Activated CD4-positive, alpha-beta T cell treated with anti-CD3 and anti-CD28 coated beads for 24 hours (primary cell): ENCODE results near the gene FAM110C.
"Not testable (repeated sequence)": the region's sequence is repeated elsewhere in the genome, so short reads cannot be mapped to it uniquely, and the experiment has no call there.

Experiments
- DNase-seq, 2 donors: peaks; one replicate each; pipeline ENCODE4 v3.0.0-alpha.2; 2020; ENCODE audit warnings: low read depth in 2 of 2

The FAM110C gene

DNA sequence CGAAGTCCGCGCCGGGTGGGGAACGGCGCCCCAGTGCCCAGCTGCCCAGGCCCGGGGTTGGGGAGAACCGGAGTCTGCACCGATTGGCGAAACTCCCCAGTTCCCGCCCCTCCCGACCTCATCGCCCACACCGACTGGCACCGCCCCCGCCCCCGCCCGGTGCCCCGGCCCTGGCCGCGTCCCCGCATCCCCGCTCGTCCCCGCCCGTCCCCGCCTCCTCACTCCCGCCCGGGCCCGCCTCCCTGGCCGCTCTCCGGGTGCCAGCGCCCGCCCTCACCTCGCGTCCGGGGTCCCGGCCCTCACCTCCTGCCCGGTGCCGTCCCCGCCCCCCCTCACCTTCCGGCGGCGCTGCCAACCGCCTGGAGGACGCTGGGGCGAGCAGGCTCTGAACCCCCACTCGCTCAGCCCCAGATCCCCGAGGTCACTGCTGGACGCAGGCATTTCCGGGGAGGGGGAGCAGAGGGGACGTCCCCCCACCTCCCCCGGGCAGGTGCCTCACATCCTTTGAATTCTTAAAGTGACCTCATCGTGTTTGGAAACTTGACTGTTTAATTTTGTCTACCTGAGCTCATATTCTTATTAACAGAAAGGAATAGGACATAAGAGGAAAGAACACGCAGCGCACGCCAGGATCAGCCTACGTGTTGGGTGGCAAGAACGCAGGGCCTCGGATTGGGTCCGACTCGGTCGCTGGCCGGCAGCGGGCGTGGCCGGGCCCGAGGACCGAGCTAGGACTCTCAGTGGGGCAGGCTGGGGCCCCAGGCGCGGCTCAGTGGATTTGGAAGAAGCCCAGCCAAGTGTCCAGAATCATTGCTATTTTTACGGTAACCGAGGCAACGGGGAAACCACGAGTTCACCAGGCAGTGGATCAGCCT is at the start of gene FAM110C:
TSS of gene FAM110C (minus strand) at position 35 of the 875 bp plus-strand sequence. CDS start 120 bp downstream, outside the sequence.
- peak in 1 of 2 donors; percentile 37 for DNase-seq

- DNase-seq, result no peak
Measured at GRCh38 chr2:92326-92725, 46.0 kb upstream of the FAM110C start.

- DNase-seq, result no peak
Measured at GRCh38 chr2:90645-91312, 44.5 kb upstream of the FAM110C start.

DNA sequence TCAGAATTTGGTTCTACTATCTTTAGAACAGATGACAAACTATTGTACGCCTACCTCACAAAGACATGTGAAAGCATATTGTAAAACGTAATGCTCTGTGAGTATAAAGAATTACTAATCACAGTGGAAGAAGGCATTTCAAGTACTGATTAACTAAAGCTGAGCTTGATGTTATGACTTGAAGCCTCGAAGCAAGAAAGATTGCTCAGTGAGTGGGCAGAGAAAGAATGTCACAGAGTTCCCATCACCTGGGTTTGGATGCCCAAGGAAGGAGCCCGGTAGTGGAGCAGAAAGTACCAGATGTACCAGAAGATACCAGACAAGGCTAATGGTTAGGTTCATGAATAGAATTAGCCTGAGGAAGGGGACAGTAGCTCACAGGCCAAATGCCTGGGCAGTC is 39.5 kb upstream of the FAM110C start:
- DNase-seq, result no peak

DNA sequence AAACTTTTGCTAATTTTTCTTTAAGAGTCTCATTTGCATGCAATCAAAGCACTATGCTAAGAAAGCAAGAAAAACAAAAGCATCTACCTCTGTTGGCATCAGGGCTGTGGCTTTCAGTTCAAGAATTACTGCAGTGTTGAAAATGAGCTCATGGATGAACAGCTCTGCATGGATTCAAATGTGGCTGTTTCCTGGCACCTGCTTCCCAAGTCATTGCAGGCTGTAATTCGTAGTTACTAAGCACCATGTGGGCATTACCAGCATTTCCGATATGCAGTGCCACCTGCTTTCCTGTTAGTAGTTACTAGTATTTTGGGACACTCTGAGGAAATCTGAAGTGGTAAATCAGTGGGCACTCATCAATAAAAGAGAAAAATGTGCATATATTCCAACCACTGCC is 37.8 kb upstream of the FAM110C start:
- DNase-seq, result no peak

DNA sequence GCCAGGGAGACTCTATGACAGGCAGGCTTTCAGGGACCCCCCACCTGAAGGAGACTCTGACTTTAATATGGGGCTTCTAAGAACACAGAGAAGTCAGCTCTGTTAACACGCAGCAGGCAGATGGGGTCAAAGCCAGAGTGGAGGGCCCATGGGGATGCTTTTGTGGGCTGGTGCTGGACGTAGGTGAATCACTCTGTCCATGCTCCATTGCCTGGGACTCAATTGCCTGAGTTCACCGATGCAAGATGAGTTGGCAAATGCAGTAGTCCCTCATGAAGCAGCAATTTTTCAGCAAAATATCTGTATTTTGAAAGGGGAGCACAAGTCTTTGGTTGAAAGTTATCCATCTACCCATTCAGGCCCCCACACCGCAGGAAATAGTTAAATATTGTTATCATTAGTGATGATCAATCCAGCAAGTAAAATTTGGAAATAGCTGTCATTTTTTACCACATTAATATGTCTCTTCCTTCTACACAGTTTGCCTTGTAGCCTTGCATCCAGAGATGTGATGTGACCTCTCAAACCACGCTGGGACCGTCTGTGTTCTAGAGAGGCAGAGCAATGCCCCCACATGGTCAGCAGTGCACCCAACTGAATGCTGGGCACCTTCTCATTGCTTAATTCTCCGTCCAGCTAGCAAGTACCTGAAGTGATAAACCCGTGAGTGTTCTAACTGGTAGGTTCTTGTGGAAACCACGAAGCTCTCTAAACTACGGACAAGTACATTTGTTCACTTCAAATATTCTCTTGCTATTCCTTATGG is 34.8 kb upstream of the FAM110C start:
- no peak for DNase-seq

DNA sequence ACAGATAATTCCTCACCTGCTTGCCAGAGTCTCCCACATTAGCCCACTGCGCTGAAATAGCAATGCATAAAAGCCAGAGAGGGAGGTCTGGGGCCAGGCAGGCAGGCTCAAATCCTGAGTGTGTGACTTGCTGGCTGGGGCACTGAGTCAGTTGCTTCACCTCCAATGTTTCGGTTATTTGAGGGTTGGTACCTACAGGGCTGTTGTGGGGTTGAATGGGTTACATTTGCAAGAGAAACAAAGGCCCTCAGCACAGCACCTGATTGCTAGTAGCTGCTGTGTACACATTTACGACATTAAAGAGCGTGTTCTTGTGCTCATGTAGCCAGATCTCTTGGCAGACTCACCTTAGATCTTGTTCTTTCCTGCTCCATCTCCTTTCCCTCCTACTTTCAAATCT is 34.1 kb upstream of the FAM110C start:
- no peak for DNase-seq

GRCh38 chr2:71309-72035 is 25.2 kb upstream of the FAM110C start:
- no peak for DNase-seq

GRCh38 chr2:69366-70344 is 23.4 kb upstream of the FAM110C start:
- no peak for DNase-seq

- DNase-seq, result not testable (repeated sequence)
Measured at GRCh38 chr2:68637-69036, 22.3 kb upstream of the FAM110C start.

GRCh38 chr2:66853-67252 is 20.5 kb upstream of the FAM110C start:
- DNase-seq, result no peak

- DNase-seq, result no peak
Measured at GRCh38 chr2:65121-65520, 18.8 kb upstream of the FAM110C start.

DNA sequence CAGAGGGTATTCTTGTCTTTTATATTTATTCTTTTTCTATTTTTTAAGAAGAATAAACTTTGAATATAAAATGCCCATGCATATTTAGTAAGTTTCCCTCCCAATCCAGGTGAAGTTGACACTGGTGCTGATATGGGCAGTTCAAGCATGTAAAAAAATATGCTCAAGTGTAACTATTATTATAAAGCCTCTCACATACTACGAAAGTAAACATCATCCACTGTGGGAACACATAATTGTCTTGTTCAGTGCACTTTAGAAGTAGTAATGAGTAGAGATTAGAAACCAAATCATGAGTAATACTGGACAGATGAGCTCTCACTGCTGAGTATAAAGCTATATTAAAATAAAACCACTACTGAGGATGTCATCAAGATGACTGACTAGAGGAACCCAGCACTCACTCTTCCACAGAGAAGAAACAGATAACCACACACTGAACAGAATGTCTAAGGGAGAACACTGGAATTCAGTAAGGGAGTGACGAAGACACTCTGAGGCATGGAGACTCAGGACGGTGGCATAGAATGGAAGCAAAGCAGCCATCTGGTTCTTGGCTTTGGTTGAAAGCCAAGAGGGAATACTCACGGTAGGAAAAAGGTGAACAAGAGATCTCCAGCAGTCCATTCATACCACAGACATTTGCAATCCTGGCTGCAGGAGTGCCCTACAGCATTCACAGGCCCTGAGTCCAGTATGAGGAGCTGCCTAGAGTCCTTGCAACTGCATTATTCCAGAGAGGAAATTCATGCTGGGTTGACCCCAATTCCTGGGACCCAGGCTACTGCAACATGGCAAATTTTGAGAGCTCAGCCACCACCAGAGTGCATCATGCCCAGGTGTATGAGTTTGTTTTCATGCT is 9.5 kb upstream of the FAM110C start:
- no peak for DNase-seq

DNA sequence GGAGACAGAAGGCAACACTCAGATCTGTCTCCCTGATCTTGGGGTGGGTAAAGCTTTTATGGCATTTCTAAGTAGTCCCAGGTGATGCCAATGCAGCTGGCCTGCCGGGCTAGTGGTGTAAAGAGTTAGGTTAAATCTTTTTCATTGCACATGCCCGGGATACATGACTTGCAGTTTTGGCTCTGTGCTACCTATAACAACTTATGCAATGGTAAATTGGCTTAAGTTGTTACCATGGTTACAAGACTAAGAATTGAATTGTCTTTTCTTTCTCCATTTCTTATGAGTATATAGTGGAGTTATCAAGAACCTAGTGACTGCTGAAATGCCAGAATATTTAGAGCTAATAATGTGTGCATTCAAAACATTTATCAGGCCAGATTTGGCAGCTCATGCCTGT is 5.3 kb upstream of the FAM110C start:
- DNase-seq, result no peak

GRCh38 chr2:47737-48136 is 1.4 kb upstream of the FAM110C start:
- DNase-seq, result no peak

DNA sequence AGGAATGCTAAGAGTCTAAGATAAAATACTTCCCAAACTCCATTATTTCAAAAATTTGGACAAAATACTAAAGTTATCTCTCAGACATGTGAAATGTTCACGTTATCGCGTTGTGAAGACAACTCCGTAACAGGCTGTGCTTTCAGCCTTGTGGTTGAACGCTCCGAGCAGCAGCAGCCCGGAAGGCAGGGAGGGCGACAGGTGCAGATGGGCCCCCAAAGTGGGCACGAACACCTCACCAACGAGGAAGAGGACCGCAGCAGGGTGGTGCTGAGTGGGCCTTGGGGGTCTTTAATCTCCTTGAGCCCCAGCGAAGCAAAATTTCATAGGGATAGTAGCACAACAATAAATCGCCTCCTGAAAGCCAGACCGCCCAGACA is 1.0 kb upstream of the FAM110C start:
- no peak for DNase-seq

DNA sequence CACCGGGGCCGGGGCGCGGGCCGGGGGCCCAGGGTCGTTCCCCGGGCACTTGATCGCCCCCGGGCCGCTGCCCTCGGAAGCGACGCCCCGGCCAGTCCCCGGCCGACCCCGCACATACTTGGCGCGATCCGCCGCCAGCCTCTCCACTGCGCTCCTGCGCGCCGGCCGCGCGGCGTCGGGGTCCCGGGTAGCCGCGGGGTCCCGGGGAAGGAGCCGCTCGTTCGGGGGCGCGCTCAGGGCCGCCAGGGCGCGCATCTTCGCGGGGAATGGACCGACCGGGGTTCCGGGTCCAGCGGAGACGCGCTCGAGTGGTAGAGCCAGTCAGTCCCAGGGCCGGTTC is 204 bp downstream of the FAM110C start:
- no peak for DNase-seq

DNA sequence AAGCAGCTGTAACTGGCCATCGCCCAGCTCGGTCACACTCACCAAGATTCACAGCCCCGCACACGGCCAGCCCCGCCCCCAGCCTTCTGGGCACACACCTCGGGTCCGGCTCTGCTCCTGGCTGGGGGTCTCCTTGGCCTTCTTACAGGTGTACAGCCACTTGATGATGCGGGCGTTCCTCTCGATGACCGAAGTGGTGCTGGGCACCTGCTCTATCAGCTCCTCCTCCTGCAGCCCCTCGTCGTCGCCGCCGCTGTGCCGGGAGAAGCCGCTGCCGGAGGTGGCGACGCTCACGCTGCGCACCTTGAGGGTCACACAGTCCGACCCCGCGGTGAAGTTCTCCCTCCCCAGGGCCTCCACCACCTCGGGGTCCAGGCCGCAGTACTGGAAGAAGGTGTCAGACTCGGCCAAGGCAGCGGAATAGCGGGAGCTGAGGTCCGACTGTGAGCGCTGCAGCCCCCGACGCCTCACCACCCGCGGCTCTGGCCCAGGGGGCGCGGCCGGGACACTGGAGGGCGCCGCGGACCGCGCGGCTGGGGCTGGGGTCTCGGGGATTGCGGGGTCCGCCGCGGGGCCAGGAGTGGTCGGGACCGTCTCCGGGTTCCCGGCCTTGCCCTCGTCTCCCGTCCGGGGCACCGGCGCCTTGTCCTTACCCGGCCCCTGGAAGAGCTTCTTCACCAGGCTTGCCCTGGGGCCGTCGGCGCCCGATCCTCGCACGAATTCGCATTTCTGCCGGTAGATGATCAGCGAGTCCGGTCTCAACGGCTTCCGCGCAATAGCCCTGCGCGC is 769 bp downstream of the FAM110C start:
- DNase-seq, result no peak

DNA sequence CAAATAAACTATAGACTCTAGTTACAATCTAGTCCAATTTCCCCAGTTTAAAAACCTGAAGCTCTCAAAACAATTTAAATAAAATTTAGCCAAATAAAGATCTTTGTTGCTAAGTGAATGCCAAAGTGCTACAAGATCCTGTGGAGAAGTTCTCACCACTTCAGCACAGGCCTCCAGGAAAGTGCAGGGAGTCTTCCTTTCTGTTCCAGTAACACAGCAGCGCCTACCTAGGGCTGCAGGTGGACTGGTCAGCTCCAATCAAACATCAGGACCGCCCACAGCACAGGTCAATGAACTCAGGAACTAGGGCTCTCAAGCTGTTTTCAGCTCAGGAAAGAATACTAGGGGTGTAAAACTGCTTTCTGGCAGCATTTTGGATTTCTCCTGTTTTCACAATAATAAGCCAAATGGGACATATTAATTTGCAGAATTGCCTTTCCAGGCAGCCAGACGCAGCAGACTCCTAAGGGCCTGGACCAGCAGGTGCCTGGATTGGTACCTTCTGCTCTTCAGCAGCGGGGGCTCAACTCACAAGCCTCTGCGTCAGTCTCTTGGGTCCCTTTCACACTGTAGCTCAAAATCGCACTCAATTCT is 1.5 kb downstream of the FAM110C start:
- DNase-seq, result no peak
